Mucosa of stomach (tissue), 1 donor: ENCODE data around the gene SLC16A6.
"Not testable (repeated sequence)": the region's sequence is repeated elsewhere in the genome, so short reads cannot be mapped to it uniquely, and the experiment has no call there.

ENCODE experiments used
- H3K27me3 ChIP-seq: one replicate; pipeline ENCODE4 v1.7.0; 2013; ENCODE audit warnings: mild to moderate bottlenecking, low read length; ENCODE audit not compliant: control insufficient read depth, insufficient read depth
- H3K36me3 ChIP-seq: one replicate; pipeline ENCODE4 v1.7.0; 2013; ENCODE audit warnings: low read length; ENCODE audit not compliant: control insufficient read depth, insufficient read depth
- H3K4me1 ChIP-seq: one replicate; pipeline ENCODE4 v1.7.0; 2013; ENCODE audit warnings: mild to moderate bottlenecking, low read length; ENCODE audit not compliant: control insufficient read depth, insufficient read depth
- H3K4me3 ChIP-seq: one replicate; pipeline ENCODE4 v1.7.0; 2013; ENCODE audit warnings: low read length
- H3K9ac ChIP-seq: one replicate; pipeline ENCODE4 v1.7.0; 2013; ENCODE audit warnings: mild to moderate bottlenecking, low read length, moderate library complexity
- H3K9me3 ChIP-seq: one replicate; pipeline ENCODE4 v1.7.0; 2013; ENCODE audit warnings: mild to moderate bottlenecking, low read length, moderate library complexity; ENCODE audit not compliant: control insufficient read depth
- donor health status: Pancreatic carcinoma.

The SLC16A6 gene

DNA sequence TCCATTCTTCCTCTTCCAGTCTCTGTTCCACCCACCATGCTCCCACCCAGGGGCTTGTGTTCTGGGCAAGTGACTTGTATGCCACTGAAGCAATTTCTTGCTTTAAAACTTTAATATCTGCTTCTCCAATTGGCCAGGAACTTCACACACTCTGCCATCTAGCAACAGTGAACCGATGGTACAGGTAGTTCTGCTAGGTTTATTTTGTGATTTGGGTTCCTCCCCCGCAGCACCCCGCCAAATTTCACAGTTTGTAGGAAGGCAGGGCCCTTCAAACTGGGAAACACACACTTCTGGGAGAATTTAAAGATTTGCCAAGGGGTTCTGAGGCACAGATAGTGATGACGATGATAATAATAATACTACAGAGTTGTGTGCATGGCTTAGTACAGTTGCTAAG, 3.7 kb upstream of the SLC16A6 start:
- no peak overlapping the region for H3K4me3 ChIP-seq
- no peaks in the 10 kb centered on the region for H3K36me3 ChIP-seq
- peaks cover 12% of the 10 kb centered on the region for H3K27me3 ChIP-seq
- H3K9ac ChIP-seq = no peak overlapping the region
- H3K9me3 ChIP-seq = no peaks in the 10 kb centered on the region
- peaks cover 18% of the 10 kb centered on the region for H3K4me1 ChIP-seq

GRCh38 chr17:68294196-68294555, 3.2 kb upstream of the SLC16A6 start:
- Histone ChIP-seq H3K27me3 (peaks cover 12% of the 10 kb centered on the region), H3K4me3 (no peak overlapping the region), H3K9ac (no peak overlapping the region), H3K4me1 (peaks cover 18% of the 10 kb centered on the region), H3K36me3 (no peaks in the 10 kb centered on the region), H3K9me3 (no peaks in the 10 kb centered on the region)

GRCh38 chr17:68293490-68294195, 2.7 kb upstream of the SLC16A6 start:
- no peaks in the 10 kb centered on the region for H3K9me3 ChIP-seq
- peaks cover 12% of the 10 kb centered on the region for H3K27me3 ChIP-seq
- H3K4me1 ChIP-seq = peaks cover 18% of the 10 kb centered on the region

GRCh38 chr17:68292689-68293040, 1.7 kb upstream of the SLC16A6 start:
- Histone ChIP-seq H3K36me3 (no peaks in the 10 kb centered on the region), H3K4me1 (peaks cover 18% of the 10 kb centered on the region), H3K4me3 (peak overlapping the region; percentile 44), H3K9ac (peak overlapping the region; percentile 80), H3K27me3 (peaks cover 12% of the 10 kb centered on the region), H3K9me3 (no peaks in the 10 kb centered on the region)

More at GRCh38 chr17:68293490-68294195, 2.7 kb upstream of the SLC16A6 start:
- H3K9ac ChIP-seq = no peak overlapping the region
- H3K36me3 ChIP-seq = no peaks in the 10 kb centered on the region
- H3K4me3 ChIP-seq = no peak overlapping the region

DNA sequence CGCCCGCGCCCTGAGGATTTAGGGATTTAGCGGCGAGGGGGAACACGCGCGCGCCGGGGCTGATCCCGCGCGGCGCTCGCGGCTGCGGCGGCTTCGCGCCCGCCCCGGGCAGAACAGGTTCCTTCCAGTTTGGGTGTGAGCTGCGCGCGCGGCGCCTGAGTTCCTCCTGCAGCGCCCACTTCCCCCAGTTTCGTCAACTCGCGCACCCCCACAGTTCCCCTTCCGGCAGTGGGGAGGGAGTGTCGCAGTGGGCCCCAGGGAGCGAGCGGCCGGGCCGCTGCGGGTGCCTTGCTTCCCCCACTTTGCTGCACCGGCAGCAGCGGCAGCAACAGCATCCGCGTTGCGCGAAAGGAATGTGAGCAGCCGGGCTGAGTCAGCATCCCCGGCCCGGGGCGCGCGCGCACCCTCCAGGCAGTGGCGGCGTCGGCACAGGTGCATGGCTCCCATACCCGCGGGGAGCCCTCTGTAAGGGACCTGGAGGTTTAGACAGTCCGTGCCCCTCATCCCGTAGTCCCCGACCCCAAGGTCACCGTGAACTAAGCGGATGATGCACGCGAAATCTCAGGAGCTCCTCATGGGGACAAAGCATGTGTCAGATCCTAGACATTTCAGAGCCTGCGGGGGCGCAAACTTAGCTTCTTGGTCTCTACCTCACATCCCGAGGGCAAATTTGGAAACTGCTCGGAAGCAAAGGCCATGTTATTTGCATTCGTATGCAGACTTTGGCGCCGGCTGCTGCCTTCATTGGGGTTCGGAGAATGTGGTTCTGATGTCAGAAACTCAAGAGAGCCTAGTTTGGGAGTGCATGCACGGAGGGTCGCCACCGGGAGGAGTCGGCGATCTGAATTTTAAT, 1.1 kb upstream of the SLC16A6 start:
- peaks cover 16% of the 10 kb centered on the region for H3K4me1 ChIP-seq
- H3K9ac ChIP-seq = peak overlapping the region; percentile 80
- H3K27me3 ChIP-seq = peaks cover 12% of the 10 kb centered on the region
- H3K9me3 ChIP-seq = no peaks in the 10 kb centered on the region
- H3K36me3 ChIP-seq = no peaks in the 10 kb centered on the region
- peak overlapping the region; percentile 44 for H3K4me3 ChIP-seq

- H3K27me3 ChIP-seq = peaks cover 12% of the 10 kb centered on the region
- no peaks in the 10 kb centered on the region for H3K9me3 ChIP-seq
- peaks cover 8% of the 10 kb centered on the region for H3K4me1 ChIP-seq
- H3K4me3 ChIP-seq = no peak overlapping the region
- no peaks in the 10 kb centered on the region for H3K36me3 ChIP-seq
- H3K9ac ChIP-seq = peak overlapping the region; percentile 63
These were observed 516 bp downstream of the SLC16A6 start for GRCh38 chr17:68290268-68290954.

- peaks cover 8% of the 10 kb centered on the region for H3K4me1 ChIP-seq
- H3K9ac ChIP-seq = no peak overlapping the region
- no peak overlapping the region for H3K4me3 ChIP-seq
- H3K27me3 ChIP-seq = peaks cover 12% of the 10 kb centered on the region
- H3K36me3 ChIP-seq = no peaks in the 10 kb centered on the region
- H3K9me3 ChIP-seq = no peaks in the 10 kb centered on the region
These were observed 1.0 kb downstream of the SLC16A6 start for GRCh38 chr17:68289936-68290267.

GRCh38 chr17:68289473-68289872, 1.5 kb downstream of the SLC16A6 start:
- Histone ChIP-seq H3K4me1 (peaks cover 8% of the 10 kb centered on the region), H3K9ac (no peak overlapping the region), H3K9me3 (no peaks in the 10 kb centered on the region), H3K4me3 (no peak overlapping the region), H3K27me3 (peaks cover 12% of the 10 kb centered on the region), H3K36me3 (no peaks in the 10 kb centered on the region)

GRCh38 chr17:68288804-68289203, 2.1 kb downstream of the SLC16A6 start:
- Histone ChIP-seq H3K9me3 (no peaks in the 10 kb centered on the region), H3K4me3 (no peak overlapping the region), H3K36me3 (no peaks in the 10 kb centered on the region), H3K4me1 (peaks cover 8% of the 10 kb centered on the region), H3K27me3 (peaks cover 12% of the 10 kb centered on the region), H3K9ac (no peak overlapping the region)

- peaks cover 12% of the 10 kb centered on the region for H3K27me3 ChIP-seq
- H3K4me3 ChIP-seq = no peak overlapping the region
- H3K36me3 ChIP-seq = no peaks in the 10 kb centered on the region
- H3K9me3 ChIP-seq = no peaks in the 10 kb centered on the region
- peaks cover 8% of the 10 kb centered on the region for H3K4me1 ChIP-seq
- no peak overlapping the region for H3K9ac ChIP-seq
These were observed 2.6 kb downstream of the SLC16A6 start for GRCh38 chr17:68288375-68288774.

DNA sequence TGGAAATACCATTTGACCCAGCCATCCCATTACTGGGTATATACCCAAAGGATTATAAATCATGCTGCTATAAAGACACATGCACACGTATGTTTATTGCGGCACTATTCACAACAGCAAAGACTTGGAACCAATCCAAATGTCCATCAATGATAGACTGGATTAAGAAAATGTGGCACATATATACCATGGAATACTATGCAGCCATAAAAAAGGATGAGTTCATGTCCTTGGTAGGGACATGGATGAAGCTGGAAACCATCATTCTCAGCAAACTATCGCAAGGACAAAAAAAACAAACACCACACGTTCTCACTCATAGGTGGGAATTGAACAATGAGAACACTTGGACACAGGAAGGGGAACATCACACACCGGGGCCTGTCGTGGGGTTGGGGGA, 9.0 kb downstream of the SLC16A6 start:
- not testable (repeated sequence) for H3K4me1 ChIP-seq, H3K36me3 ChIP-seq, H3K4me3 ChIP-seq, H3K9me3 ChIP-seq, H3K27me3 ChIP-seq, H3K9ac ChIP-seq

GRCh38 chr17:68277807-68278206, 13.1 kb downstream of the SLC16A6 start:
- no peaks in the 10 kb centered on the region for H3K9me3 ChIP-seq
- no peaks in the 10 kb centered on the region for H3K36me3 ChIP-seq
- no peaks in the 10 kb centered on the region for H3K4me1 ChIP-seq
- H3K9ac ChIP-seq = no peak overlapping the region
- H3K27me3 ChIP-seq = no peaks in the 10 kb centered on the region
- H3K4me3 ChIP-seq = no peak overlapping the region
